Measurements from ENCODE around the gene IFNA10.
A peak's percentile ranks its signal among the peaks of the same experiment; 100 is the strongest.
"Not testable (repeated sequence)": the region's sequence is repeated elsewhere in the genome, so short reads cannot be mapped to it uniquely, and the experiment has no call there.

The IFNA10 gene

GRCh38 chr9:21235468-21236359 lies 28.8 kb upstream of the IFNA10 start:
- DNase-seq (ENCODE audit: low spot score), result peak; percentile 35
- TF ChIP-seq CTCF (IDR thresholded peaks at IDR 0.05; ENCODE audit: extremely low read depth, missing control alignments), result peak; percentile 89

- TF ChIP-seq CTCF (IDR thresholded peaks at IDR 0.05; ENCODE audit: extremely low read depth, missing control alignments), result no peak
Measured at GRCh38 chr9:21234153-21234687, 27.3 kb upstream of the IFNA10 start.

GRCh38 chr9:21233258-21233657 lies 26.3 kb upstream of the IFNA10 start:
- DNase-seq (ENCODE audit: low spot score), result no peak
- no peak for TF ChIP-seq CTCF (IDR thresholded peaks at IDR 0.05; ENCODE audit: extremely low read depth, missing control alignments)

More at GRCh38 chr9:21234153-21234687, 27.3 kb upstream of the IFNA10 start:
- DNase-seq (ENCODE audit: low spot score), result no peak

- no peak for TF ChIP-seq CTCF (IDR thresholded peaks at IDR 0.05; ENCODE audit: extremely low read depth, missing control alignments)
- DNase-seq (ENCODE audit: low spot score), result no peak
Measured at GRCh38 chr9:21228122-21228521, 21.2 kb upstream of the IFNA10 start, which contains the start of gene IFNA17. Gene IFNA17 (minus strand): TSS chr9:21228222. CDS start chr9:21228173, 49 bp downstream.

GRCh38 chr9:21217211-21217610 lies 10.3 kb upstream of the IFNA10 start, which contains the start of gene IFNA16:
Gene IFNA16 (minus strand): TSS chr9:21217311. CDS start chr9:21217305, 6 bp downstream.
- DNase-seq (ENCODE audit: low spot score), result not testable (repeated sequence)

- TF ChIP-seq CTCF (IDR thresholded peaks at IDR 0.05; ENCODE audit: extremely low read depth, missing control alignments), result peak; percentile 23
- peak; percentile 14 for DNase-seq (ENCODE audit: low spot score)
Measured at GRCh38 chr9:21213411-21214326, 6.7 kb upstream of the IFNA10 start.

- DNase-seq (ENCODE audit: low spot score), result not testable (repeated sequence)
Measured at GRCh38 chr9:21212160-21212559, 5.2 kb upstream of the IFNA10 start.

- not testable (repeated sequence) for DNase-seq (ENCODE audit: low spot score)
Measured at GRCh38 chr9:21210782-21211181, 3.8 kb upstream of the IFNA10 start.
